Bronchial epithelial cell (primary cell): ENCODE data around the gene LMO2. TPM values are rescaled to one million over a fixed set of nuclear protein-coding genes. Genes with fewer than 3 reads are reported as not detected.

Experiments
- DNase-seq: peaks from one replicate; pipeline ENCODE4 v3.0.0-alpha.2; 2010; ENCODE audit warnings: low read depth
- FAIRE-seq: peaks from 2 replicates; lab custom pipeline; 2011; peaks lifted over from hg19 to GRCh38; lab: Jason Lieb, UNC
- H3K27me3 ChIP-seq: 2 replicates; pipeline ENCODE4 v1.5.1; 2011; ENCODE audit warnings: low read length; ENCODE audit not compliant: control insufficient read depth, insufficient read depth
- H3K36me3 ChIP-seq: 2 replicates; pipeline ENCODE4 v1.5.1; 2011; ENCODE audit warnings: low read length; ENCODE audit not compliant: control insufficient read depth, insufficient read depth
- H3K4me3 ChIP-seq: 2 replicates; pipeline ENCODE4 v1.5.1; 2011; ENCODE audit warnings: mild to moderate bottlenecking, low read depth, low read length, control low read depth
- total RNA-seq: library from RNA; depleted of rRNA; stranded (reverse); fragments of >200 nt; gene quantifications from 2 replicates; pipeline ENCODE4 v1.2.1, GENCODE V29; 2014
- TF ChIP-seq, protein P1 (sequence below): IDR thresholded peaks from 2 replicates; pipeline ENCODE4 v1.5.1; 2011; ENCODE audit warnings: mild to moderate bottlenecking, moderate library complexity, low read length, control low read depth, inconsistent platforms; ENCODE audit not compliant: insufficient read depth, severe bottlenecking

Gene LMO2
- total RNA-seq, 1 donor from 2014 or later: 1.1 TPM

DNA sequence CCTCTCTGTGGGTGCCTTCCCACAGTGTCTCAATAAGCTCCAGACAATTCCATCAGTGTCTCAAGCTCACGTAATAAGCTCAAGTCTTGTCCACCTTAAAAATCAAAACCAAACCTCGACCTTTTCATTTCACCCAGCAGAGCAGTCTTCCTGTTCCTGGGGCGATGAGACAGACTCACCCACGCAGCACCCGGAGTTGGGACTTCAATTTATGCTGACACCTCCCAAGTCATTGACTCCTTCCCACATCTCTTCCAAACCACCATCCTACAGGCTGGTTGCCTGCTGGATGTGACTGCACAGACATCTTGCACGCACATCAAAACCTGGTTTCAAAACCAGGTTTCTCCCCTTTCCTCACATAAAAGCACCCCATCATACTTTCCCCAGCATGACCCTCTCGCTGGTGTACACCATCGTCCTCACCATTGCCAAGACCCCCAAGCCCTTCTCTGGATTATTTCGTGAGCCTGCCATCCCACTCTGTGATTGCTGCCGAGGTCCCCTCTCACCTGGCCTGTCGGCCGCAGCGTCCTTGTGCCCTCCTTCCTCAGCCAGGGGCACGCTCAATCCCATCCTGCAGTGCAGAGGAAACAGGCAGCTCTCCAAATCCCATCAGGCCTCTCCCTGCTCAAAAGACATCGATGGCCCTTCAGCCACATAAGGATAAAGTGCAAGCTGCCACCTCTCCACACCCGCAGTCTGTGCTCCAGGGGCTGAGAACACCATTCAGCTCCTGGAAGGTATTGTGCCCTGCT is 72.4 kb downstream of the LMO2 start:
- no peak for FAIRE-seq
- no peaks in the 10 kb centered on the region for H3K36me3 ChIP-seq
- no peak overlapping the region for H3K4me3 ChIP-seq
- no peak for DNase-seq
- TF ChIP-seq, protein P1, sequence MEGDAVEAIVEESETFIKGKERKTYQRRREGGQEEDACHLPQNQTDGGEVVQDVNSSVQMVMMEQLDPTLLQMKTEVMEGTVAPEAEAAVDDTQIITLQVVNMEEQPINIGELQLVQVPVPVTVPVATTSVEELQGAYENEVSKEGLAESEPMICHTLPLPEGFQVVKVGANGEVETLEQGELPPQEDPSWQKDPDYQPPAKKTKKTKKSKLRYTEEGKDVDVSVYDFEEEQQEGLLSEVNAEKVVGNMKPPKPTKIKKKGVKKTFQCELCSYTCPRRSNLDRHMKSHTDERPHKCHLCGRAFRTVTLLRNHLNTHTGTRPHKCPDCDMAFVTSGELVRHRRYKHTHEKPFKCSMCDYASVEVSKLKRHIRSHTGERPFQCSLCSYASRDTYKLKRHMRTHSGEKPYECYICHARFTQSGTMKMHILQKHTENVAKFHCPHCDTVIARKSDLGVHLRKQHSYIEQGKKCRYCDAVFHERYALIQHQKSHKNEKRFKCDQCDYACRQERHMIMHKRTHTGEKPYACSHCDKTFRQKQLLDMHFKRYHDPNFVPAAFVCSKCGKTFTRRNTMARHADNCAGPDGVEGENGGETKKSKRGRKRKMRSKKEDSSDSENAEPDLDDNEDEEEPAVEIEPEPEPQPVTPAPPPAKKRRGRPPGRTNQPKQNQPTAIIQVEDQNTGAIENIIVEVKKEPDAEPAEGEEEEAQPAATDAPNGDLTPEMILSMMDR: no peak
- H3K27me3 ChIP-seq: peaks cover 14% of the 10 kb centered on the region

Other genes with a start within 250 kb of the LMO2 start
- not detected in 2 replicates for gene C11orf91, start 191.2 kb downstream of the LMO2 start, total RNA-seq
- 142 and 193 TPM in 2 replicates for gene CD59, start 155.7 kb downstream of the LMO2 start, total RNA-seq
- 32.6 and 35.0 TPM in 2 replicates for gene FBXO3, start 117.6 kb downstream of the LMO2 start, total RNA-seq
- gene CAPRIN1, start 159.7 kb upstream of the LMO2 start, total RNA-seq: 97.9 and 115 TPM in 2 replicates
- gene NAT10, start 213.6 kb upstream of the LMO2 start, total RNA-seq: 14.0 and 16.3 TPM in 2 replicates